Measurements from ENCODE around the gene GFAP. TPM values are rescaled to one million over a fixed set of nuclear protein-coding genes. Genes with fewer than 3 reads are reported as not detected.

Gene GFAP
- 0.16 and 0.17 TPM in 2 replicates for total RNA-seq

DNA sequence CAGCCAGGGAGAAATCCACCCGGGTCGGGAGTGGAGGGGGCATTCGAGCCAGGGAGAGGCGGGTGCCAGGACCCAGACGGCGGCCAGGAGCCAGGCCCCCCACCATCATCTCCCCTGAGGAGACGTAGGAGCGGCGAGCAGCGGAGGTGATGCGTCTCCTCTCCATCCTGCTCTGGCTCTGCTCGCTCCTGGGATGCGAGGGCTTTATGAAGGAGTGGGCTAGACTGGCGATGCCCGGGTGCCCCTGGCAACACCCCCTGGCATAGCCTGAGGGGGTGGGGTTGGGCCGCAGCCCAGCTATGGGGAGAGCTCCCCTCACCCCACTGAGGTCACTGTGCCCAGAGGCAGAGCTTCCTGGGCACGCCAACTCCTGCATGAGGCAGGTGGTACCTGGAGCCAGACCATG, at the start of gene GFAP:
Gene GFAP, minus strand, starts transcription at position 180 of the 406 bp plus-strand sequence. Its CDS starts 14 bp downstream, at position 166.

DNA sequence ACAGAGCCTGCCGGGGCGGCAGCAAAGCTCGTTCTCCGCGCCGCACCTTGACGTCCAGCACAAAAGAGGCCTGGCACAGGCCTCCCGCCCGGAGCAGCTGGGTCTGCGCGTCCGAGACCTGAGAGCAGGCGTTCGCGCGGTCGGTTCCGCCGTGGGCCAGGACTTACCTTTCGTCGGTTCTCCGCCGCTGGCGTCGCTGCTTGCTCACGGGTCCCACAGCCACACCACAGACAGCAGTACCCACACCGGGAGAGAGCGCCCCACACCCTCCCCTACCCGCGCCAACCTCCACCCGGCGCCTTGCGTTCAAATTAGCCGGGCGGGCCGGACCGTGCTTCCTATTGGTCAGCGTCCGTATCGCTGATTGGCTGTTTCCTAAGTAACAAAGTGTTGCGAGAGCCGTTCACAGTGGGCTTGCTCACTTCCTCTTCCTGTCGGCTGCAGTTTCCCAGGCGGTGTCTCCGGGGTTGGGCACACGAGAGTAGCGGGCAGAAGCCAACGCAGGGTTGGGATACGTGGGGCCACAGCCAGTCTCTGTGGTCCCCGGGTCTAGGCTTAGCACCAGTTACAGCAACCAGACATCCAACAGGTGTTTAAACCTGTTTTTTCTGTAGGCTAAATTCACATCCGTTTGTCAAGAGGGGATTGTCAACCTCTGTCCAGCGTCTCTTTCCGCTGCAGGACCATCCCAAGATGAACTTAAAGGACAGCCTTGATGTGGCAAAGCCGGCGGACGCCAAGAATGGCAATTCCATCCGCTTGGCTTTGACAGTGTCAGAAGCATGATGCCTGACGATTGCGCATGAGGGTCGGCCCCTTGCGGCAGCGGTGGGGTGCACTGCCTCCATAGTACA, 32.4 kb upstream of the GFAP start, which contains the start of gene KIF18B:
Gene KIF18B, minus strand, starts transcription at position 313 of the 854 bp plus-strand sequence. CDS start 11,429 bp downstream, outside the sequence.

DNA sequence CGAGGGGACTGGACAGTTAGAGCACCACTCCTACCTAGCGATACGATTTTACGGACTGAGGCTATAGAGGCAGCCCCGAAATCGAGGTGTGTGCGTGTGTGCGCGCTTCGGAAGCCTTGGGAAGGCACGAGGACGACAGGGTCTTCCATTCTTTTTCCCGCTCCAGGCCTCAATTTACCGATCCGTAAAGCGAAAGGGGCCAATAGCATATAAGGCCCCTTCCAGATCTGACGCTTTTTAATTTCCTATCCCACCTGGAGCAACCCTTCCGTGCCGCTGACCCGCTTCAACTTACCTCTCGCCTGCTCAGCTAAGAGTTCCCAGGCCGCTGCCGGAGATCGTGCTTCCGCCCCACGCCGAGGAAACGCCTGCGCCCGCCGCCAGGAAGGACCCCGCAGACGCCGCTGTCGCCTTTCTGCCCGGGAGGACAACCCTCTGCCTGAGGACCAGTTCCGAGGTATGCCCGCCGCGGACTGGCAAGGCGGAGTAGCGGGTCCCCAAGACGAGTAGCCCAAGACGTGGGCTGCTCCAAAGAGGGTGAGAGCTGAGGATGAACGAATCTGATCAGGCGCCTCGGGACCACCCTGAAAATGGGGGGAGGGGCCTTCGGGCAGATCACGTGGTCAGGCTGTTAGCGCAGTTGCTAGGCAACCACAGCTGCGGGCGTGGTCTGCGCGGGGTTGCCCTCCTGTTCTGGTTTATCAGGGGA, 16.1 kb downstream of the GFAP start, which contains the start of gene EFTUD2:
Gene EFTUD2, minus strand, starts transcription at position 372 of the 709 bp plus-strand sequence. CDS start 4,924 bp downstream, outside the sequence.

Other genes starting within 250 kb of the GFAP start
- 24.9 and 38.3 TPM in 2 replicates for gene CCDC43, start 225.7 kb downstream of the GFAP start, total RNA-seq
- gene DBF4B, start 206.8 kb downstream of the GFAP start, total RNA-seq = 2.0 and 2.7 TPM in 2 replicates
- 0.32 and 0.60 TPM in 2 replicates for gene ADAM11, start 156.5 kb downstream of the GFAP start, total RNA-seq
- gene GJC1, start 85.2 kb downstream of the GFAP start, total RNA-seq = 10.2 and 12.6 TPM in 2 replicates
- gene HIGD1B, start 67.6 kb downstream of the GFAP start, total RNA-seq = not detected in 2 replicates
- 68.9 and 75.3 TPM in 2 replicates for gene EFTUD2, start 16.1 kb downstream of the GFAP start, total RNA-seq
- gene KIF18B, start 32.3 kb upstream of the GFAP start, total RNA-seq = 0.32 and 0.77 TPM in 2 replicates
- gene C1QL1, start 52.8 kb upstream of the GFAP start, total RNA-seq = 0.32 and 1.1 TPM in 2 replicates
- 30.9 and 39.3 TPM in 2 replicates for gene DCAKD, start 136.1 kb upstream of the GFAP start, total RNA-seq
- gene NMT1, start 145.8 kb upstream of the GFAP start, total RNA-seq = 55.5 and 80.2 TPM in 2 replicates
- gene PLCD3, start 217.0 kb upstream of the GFAP start, total RNA-seq = 39.1 and 45.8 TPM in 2 replicates
- 5.8 and 7.4 TPM in 2 replicates for gene ACBD4, start 220.2 kb upstream of the GFAP start, total RNA-seq
- 5.5 and 8.7 TPM in 2 replicates for gene HEXIM1, start 233.0 kb upstream of the GFAP start, total RNA-seq
- gene HEXIM2, start 246.4 kb upstream of the GFAP start, total RNA-seq = 13.8 and 17.3 TPM in 2 replicates

All from bronchial smooth muscle cell (primary cell).